ENCODE data around the gene CCDC136.

DNA sequence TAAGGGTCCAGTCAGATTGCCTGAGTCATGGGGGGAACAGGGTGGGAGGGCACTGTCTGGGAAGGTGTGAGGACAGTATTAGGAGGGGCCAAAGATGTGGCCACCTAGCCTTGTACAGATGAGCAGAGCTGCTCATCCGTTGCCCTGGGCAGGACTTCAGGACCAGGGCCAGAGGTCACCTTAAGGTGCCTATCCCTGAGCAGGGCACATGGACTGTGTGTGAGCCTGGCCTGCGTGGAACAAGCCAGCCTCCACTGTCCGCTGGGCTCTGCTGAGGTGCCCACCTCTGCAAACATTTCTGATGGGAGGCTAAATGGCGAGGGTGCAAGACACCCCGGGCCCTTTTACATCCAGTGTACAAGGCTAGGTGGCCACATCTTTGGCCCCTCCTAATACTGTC lies 12.8 kb upstream of the CCDC136 start:
- no peak for TF ChIP-seq EZH2 (IDR thresholded peaks at IDR 0.05; ENCODE audit: borderline replicate concordance, low read length)
- TF ChIP-seq, protein P1, sequence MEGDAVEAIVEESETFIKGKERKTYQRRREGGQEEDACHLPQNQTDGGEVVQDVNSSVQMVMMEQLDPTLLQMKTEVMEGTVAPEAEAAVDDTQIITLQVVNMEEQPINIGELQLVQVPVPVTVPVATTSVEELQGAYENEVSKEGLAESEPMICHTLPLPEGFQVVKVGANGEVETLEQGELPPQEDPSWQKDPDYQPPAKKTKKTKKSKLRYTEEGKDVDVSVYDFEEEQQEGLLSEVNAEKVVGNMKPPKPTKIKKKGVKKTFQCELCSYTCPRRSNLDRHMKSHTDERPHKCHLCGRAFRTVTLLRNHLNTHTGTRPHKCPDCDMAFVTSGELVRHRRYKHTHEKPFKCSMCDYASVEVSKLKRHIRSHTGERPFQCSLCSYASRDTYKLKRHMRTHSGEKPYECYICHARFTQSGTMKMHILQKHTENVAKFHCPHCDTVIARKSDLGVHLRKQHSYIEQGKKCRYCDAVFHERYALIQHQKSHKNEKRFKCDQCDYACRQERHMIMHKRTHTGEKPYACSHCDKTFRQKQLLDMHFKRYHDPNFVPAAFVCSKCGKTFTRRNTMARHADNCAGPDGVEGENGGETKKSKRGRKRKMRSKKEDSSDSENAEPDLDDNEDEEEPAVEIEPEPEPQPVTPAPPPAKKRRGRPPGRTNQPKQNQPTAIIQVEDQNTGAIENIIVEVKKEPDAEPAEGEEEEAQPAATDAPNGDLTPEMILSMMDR (IDR thresholded peaks at IDR 0.05; ENCODE audit: low read length): no peak

Data from OCI-LY1 (cell line).